ENCODE results near the gene SRGAP2C. TPM values are rescaled to one million over a fixed set of nuclear protein-coding genes. Genes with fewer than 3 reads are reported as not detected.
"Not testable (repeated sequence)": the region's sequence is repeated elsewhere in the genome, so short reads cannot be mapped to it uniquely, and the experiment has no call there.

The SRGAP2C gene
- total and polyA plus RNA-seq, 2 donors (not counting 3 experiments of a cell fraction or from before 2014, with no cell fraction given), result 5.6 to 56.4 TPM

DNA sequence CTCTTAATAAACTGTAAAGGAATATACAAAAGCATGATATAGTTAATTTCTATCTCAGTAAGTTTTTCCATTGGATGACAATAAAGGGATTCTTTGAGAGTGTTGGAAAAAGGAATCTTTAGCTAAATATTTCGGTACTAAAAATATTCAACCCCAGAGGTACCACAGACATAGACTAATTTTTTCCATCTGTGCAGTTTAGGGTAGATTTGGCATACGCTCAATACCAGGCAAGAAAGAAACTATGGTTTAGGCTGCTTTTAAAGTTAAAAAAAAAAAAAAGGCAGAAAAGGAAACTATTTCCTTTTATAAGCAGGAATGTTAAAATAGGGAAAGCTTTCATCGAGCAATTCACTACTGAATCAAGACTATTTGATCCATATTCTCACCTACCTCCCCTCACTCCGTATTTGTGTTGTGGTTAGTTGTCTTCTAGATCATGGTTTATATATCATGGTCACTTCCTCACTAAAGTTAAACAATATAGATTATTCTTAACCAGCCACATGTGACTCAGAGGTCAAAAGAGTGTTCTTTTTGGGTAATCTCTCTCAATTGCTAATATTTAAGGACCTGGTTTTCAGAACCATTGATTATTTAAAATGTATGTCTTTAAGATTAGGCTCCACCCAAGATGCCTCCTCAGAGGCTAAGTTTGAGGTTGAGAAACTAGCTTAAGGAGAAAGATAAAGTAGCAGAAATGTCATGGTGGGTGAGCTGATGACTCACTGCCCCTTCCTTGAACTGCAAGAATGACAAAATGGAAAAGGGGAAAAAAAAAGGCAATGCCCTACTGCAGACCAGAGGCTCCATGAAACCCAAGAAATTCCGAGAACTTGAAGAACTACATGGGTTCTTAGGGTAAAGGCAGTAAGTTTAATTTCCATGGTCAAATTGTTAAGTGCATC is 20.7 kb upstream of the SRGAP2C start:
- peak; percentile 31 for DNase-seq (ENCODE audit: low read depth, low spot score)
- POLR2A ChIA-PET; H3K79me2 ChIP-seq (ENCODE audit: control insufficient read depth, insufficient read depth, low read length); dilution Hi-C loops (cut with MboI; ENCODE audit: extremely low pct_ligation_motif_present, low sequenced_read_pairs); H3K4me1 ChIP-seq (ENCODE audit: control insufficient read depth, extremely low read depth, insufficient read depth, low read length); CTCF ChIA-PET; H3K9me3 ChIP-seq (replicated peaks; ENCODE audit: control insufficient read depth, insufficient read depth, low read length); H3K27ac ChIP-seq (ENCODE audit: insufficient read depth, low read depth, low read length); H3K9me1 ChIP-seq (replicated peaks; ENCODE audit: control insufficient read depth, extremely low read depth, insufficient read depth, low read length); FAIRE-seq; H3K27me3 ChIP-seq (ENCODE audit: control insufficient read depth in 2 of 2, insufficient read depth in 2 of 2, low read length in 2 of 2); H2AFZ ChIP-seq (ENCODE audit: low read depth, low read length); H3K9ac ChIP-seq (replicated peaks; ENCODE audit: extremely low read depth, insufficient read depth, low read length); BruUV-seq (replicated peaks); H4K20me1 ChIP-seq (replicated peaks; ENCODE audit: control insufficient read depth, extremely low read depth, insufficient read depth, low read length); H3K36me3 ChIP-seq (ENCODE audit: control insufficient read depth in 2 of 2, extremely low read depth in 1 of 2, insufficient read depth in 2 of 2, low read length in 2 of 2); intact Hi-C loops (cut with micrococcal nuclease); H3K4me2 ChIP-seq (ENCODE audit: insufficient read depth, low read length); H3K4me3 ChIP-seq (replicated peaks in 1 of 3; ENCODE audit: insufficient read depth in 1 of 3, low read depth in 1 of 3, low read length in 3 of 3): not testable (repeated sequence)

DNA sequence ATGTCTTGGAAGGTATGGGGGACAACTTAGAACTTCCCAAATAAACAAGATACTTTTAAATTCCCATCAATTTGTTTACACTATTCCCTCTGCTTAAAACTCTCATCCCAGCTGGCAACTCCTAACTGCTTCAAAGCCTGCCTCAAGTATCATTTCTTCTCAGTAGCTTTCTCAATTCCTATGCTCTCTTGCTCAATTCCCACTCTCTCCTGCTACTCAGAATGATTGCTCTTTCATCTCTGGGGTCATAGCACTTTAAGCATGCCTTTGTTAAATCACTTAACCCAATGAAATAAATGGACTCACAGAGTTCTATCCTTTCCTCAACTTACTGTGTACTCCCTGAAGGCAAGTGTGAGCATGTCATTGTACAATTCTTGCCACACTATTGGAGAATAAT is 19.5 kb upstream of the SRGAP2C start:
- H3K9ac ChIP-seq (replicated peaks; ENCODE audit: extremely low read depth, insufficient read depth, low read length); H3K4me3 ChIP-seq (replicated peaks in 1 of 3; ENCODE audit: insufficient read depth in 1 of 3, low read depth in 1 of 3, low read length in 3 of 3); BruUV-seq (replicated peaks); H3K36me3 ChIP-seq (ENCODE audit: control insufficient read depth in 2 of 2, extremely low read depth in 1 of 2, insufficient read depth in 2 of 2, low read length in 2 of 2); DNase-seq (ENCODE audit: low read depth, low spot score); H3K27me3 ChIP-seq (ENCODE audit: control insufficient read depth in 2 of 2, insufficient read depth in 2 of 2, low read length in 2 of 2); POLR2A ChIA-PET; H3K27ac ChIP-seq (ENCODE audit: insufficient read depth, low read depth, low read length); H3K9me3 ChIP-seq (replicated peaks; ENCODE audit: control insufficient read depth, insufficient read depth, low read length); H3K4me1 ChIP-seq (ENCODE audit: control insufficient read depth, extremely low read depth, insufficient read depth, low read length); intact Hi-C loops (cut with micrococcal nuclease); H3K4me2 ChIP-seq (ENCODE audit: insufficient read depth, low read length); H3K9me1 ChIP-seq (replicated peaks; ENCODE audit: control insufficient read depth, extremely low read depth, insufficient read depth, low read length); H4K20me1 ChIP-seq (replicated peaks; ENCODE audit: control insufficient read depth, extremely low read depth, insufficient read depth, low read length); FAIRE-seq; H2AFZ ChIP-seq (ENCODE audit: low read depth, low read length); CTCF ChIA-PET; dilution Hi-C loops (cut with MboI; ENCODE audit: extremely low pct_ligation_motif_present, low sequenced_read_pairs); H3K79me2 ChIP-seq (ENCODE audit: control insufficient read depth, insufficient read depth, low read length): not testable (repeated sequence)

DNA sequence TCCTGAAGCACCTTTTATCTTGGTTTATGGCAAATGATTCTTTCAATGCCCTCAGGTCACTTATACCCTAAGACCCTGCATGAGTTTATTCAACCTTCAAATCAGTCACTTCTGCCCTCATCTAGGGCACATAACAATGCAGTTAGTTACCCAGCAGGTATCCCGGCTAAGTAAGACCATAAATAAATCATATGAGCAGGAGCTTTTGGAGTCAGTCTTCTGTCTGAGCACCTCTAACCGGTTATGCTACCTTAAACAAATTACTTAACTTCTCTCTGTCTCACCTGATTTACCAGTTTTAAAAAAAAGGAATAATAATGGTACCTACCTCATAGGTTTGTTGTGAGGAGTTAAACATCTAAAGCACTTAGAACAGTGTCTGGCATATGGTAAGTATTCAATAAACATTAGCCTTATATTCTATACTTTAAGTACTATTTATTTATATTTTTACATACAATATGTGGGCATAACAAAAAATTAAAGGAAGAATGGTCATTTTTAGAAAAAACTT is 17.5 kb upstream of the SRGAP2C start:
- H3K27ac ChIP-seq (ENCODE audit: insufficient read depth, low read depth, low read length); H4K20me1 ChIP-seq (replicated peaks; ENCODE audit: control insufficient read depth, extremely low read depth, insufficient read depth, low read length); FAIRE-seq; H3K9me3 ChIP-seq (replicated peaks; ENCODE audit: control insufficient read depth, insufficient read depth, low read length); H3K9me1 ChIP-seq (replicated peaks; ENCODE audit: control insufficient read depth, extremely low read depth, insufficient read depth, low read length); POLR2A ChIA-PET; CTCF ChIA-PET; H3K27me3 ChIP-seq (ENCODE audit: control insufficient read depth in 2 of 2, insufficient read depth in 2 of 2, low read length in 2 of 2); BruUV-seq (replicated peaks); H3K4me2 ChIP-seq (ENCODE audit: insufficient read depth, low read length); H3K36me3 ChIP-seq (ENCODE audit: control insufficient read depth in 2 of 2, extremely low read depth in 1 of 2, insufficient read depth in 2 of 2, low read length in 2 of 2); intact Hi-C loops (cut with micrococcal nuclease); H2AFZ ChIP-seq (ENCODE audit: low read depth, low read length); DNase-seq (ENCODE audit: low read depth, low spot score); H3K4me3 ChIP-seq (replicated peaks in 1 of 3; ENCODE audit: insufficient read depth in 1 of 3, low read depth in 1 of 3, low read length in 3 of 3); H3K4me1 ChIP-seq (ENCODE audit: control insufficient read depth, extremely low read depth, insufficient read depth, low read length); H3K9ac ChIP-seq (replicated peaks; ENCODE audit: extremely low read depth, insufficient read depth, low read length); H3K79me2 ChIP-seq (ENCODE audit: control insufficient read depth, insufficient read depth, low read length); dilution Hi-C loops (cut with MboI; ENCODE audit: extremely low pct_ligation_motif_present, low sequenced_read_pairs): not testable (repeated sequence)

DNA sequence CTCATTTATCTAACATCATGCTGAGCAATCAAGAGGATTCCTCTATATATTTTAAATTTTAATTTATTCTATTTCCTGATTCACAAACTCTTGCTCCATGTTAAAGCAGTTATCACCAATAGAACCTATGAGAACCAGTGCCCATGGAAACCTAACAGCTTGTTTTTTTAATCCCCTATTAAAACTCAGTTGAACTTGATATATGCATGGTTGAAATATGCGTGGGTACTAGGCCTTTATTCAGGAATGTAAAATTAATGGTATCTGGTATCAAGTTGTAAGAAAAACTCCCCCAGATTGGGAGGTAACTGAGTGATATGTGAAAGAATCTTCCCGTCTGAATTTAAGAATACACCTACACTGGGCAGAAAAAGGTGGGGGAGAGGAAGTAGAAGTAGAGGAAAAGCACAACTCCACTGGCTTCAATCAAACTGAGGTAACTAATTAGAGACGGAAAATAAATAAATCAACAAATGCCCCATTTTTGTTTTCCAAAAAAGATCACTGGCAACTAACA is 16.6 kb upstream of the SRGAP2C start:
- BruUV-seq (replicated peaks); FAIRE-seq; dilution Hi-C loops (cut with MboI; ENCODE audit: extremely low pct_ligation_motif_present, low sequenced_read_pairs): not testable (repeated sequence)

More for the DNA sequence above, 16.6 kb upstream of the SRGAP2C start:
- H3K4me3 ChIP-seq (replicated peaks in 1 of 3; ENCODE audit: insufficient read depth in 1 of 3, low read depth in 1 of 3, low read length in 3 of 3); H3K4me2 ChIP-seq (ENCODE audit: insufficient read depth, low read length); intact Hi-C loops (cut with micrococcal nuclease); DNase-seq (ENCODE audit: low read depth, low spot score); H4K20me1 ChIP-seq (replicated peaks; ENCODE audit: control insufficient read depth, extremely low read depth, insufficient read depth, low read length); H3K36me3 ChIP-seq (ENCODE audit: control insufficient read depth in 2 of 2, extremely low read depth in 1 of 2, insufficient read depth in 2 of 2, low read length in 2 of 2); H3K9ac ChIP-seq (replicated peaks; ENCODE audit: extremely low read depth, insufficient read depth, low read length); H3K27me3 ChIP-seq (ENCODE audit: control insufficient read depth in 2 of 2, insufficient read depth in 2 of 2, low read length in 2 of 2); H3K27ac ChIP-seq (ENCODE audit: insufficient read depth, low read depth, low read length); H3K9me3 ChIP-seq (replicated peaks; ENCODE audit: control insufficient read depth, insufficient read depth, low read length); CTCF ChIA-PET; H3K4me1 ChIP-seq (ENCODE audit: control insufficient read depth, extremely low read depth, insufficient read depth, low read length); H3K9me1 ChIP-seq (replicated peaks; ENCODE audit: control insufficient read depth, extremely low read depth, insufficient read depth, low read length); H3K79me2 ChIP-seq (ENCODE audit: control insufficient read depth, insufficient read depth, low read length); H2AFZ ChIP-seq (ENCODE audit: low read depth, low read length); POLR2A ChIA-PET: not testable (repeated sequence)
